Caco-2 (cell line): ENCODE data around the gene SPATS2L. TPM values are rescaled to one million over a fixed set of nuclear protein-coding genes. Genes with fewer than 3 reads are reported as not detected.

Experiments used
- BruUV-seq: library from RNA; stranded (reverse); fragments of 400-500 nt; replicated peaks from 2 replicates; lab custom pipeline; 2021; lab: Mats Ljungman, UMichigan
- CTCF ChIA-PET: fragments of 300-600 bp; sonication (Branson Sonifier 250); formaldehyde crosslinking; loops from one replicate; lab custom pipeline; 2022; ENCODE audit warnings: antibody characterized with exemption; lab: Charles Lee
- POLR2A ChIA-PET: fragments of 300-600 bp; sonication (Branson Sonifier 250); formaldehyde crosslinking; loops from one replicate; lab custom pipeline; 2022; ENCODE audit warnings: antibody characterized with exemption; lab: Charles Lee
- DNase-seq, 2 experiments: peaks; one replicate each; pipeline versions ENCODE4 v3.0.0 to v3.0.0-alpha.2; 2020 to 2022
- H3K27me3 ChIP-seq: replicated peaks from 2 replicates; pipeline ENCODE4 v1.6.0; 2011; ENCODE audit warnings: low read length; ENCODE audit not compliant: control insufficient read depth, insufficient read depth
- H3K36me3 ChIP-seq: 2 replicates; pipeline ENCODE4 v1.5.1; 2011; ENCODE audit warnings: low read length; ENCODE audit not compliant: control insufficient read depth, insufficient read depth
- H3K4me1 ChIP-seq: fragments of 250-450 bp; sonication (Bioruptor Pico); 2 replicates; pipeline ENCODE4 v1.5.1; 2020; ENCODE audit warnings: mild to moderate bottlenecking
- H3K4me3 ChIP-seq: 2 replicates; pipeline ENCODE4 v1.5.1; 2011; ENCODE audit warnings: low read depth, mild to moderate bottlenecking, control low read depth, low read length
- H3K9me3 ChIP-seq: fragments of 250-450 bp; sonication (Bioruptor Pico); 2 replicates; pipeline ENCODE4 v1.5.1; 2020; ENCODE audit warnings: mild to moderate bottlenecking, moderate library complexity
- H3K27ac Mint-ChIP-seq: one replicate; pipeline ENCODE4 v1.8.0; 2022; ENCODE audit warnings: mixed read lengths; ENCODE audit not compliant: unreplicated experiment
- H3K27me3 Mint-ChIP-seq: one replicate; pipeline ENCODE4 v1.8.0; 2022; ENCODE audit warnings: mixed read lengths; ENCODE audit not compliant: insufficient read depth, unreplicated experiment
- H3K36me3 Mint-ChIP-seq: one replicate; pipeline ENCODE4 v1.8.0; 2022; ENCODE audit warnings: mild to moderate bottlenecking, mixed read lengths; ENCODE audit not compliant: insufficient read depth, unreplicated experiment
- H3K4me1 Mint-ChIP-seq: one replicate; pipeline ENCODE4 v1.8.0; 2022; ENCODE audit warnings: low read depth, mixed read lengths; ENCODE audit not compliant: unreplicated experiment
- H3K4me3 Mint-ChIP-seq: one replicate; pipeline ENCODE4 v1.8.0; 2022; ENCODE audit warnings: mild to moderate bottlenecking, moderate library complexity, mixed read lengths; ENCODE audit not compliant: unreplicated experiment
- H3K9me3 Mint-ChIP-seq: one replicate; pipeline ENCODE4 v1.8.0; 2022; ENCODE audit warnings: mixed read lengths; ENCODE audit not compliant: unreplicated experiment
- intact Hi-C: fragments of 100-400 bp; cut with micrococcal nuclease; formaldehyde crosslinking; loops from one replicate; pipeline ENCODE4 v1.10.0; 2022; ENCODE audit not compliant: unreplicated experiment
- total RNA-seq: library from RNA; stranded (reverse); gene quantifications from 2 replicates; pipeline ENCODE4 v1.2.3, GENCODE V29; 2022
- TF ChIP-seq, protein P1 (sequence below), 2 experiments: fragments of 200-600 bp in 1 of 2; IDR thresholded peaks; 1 replicate in 1 of 2; 2 replicates in 1 of 2; pipeline versions ENCODE4 v1.5.1 to v1.8.0; 2011 to 2022; ENCODE audit warnings: antibody characterized with exemption in 1 of 2, control low read depth in 1 of 2, inconsistent platforms in 1 of 2, low read depth in 1 of 2, low read length in 1 of 2, mild to moderate bottlenecking in 1 of 2, moderate library complexity in 1 of 2; ENCODE audit not compliant: insufficient read depth in 1 of 2, severe bottlenecking in 1 of 2, unreplicated experiment in 1 of 2

Gene SPATS2L
- total RNA-seq, 1 experiment from 2014 or later: 196 TPM

DNA sequence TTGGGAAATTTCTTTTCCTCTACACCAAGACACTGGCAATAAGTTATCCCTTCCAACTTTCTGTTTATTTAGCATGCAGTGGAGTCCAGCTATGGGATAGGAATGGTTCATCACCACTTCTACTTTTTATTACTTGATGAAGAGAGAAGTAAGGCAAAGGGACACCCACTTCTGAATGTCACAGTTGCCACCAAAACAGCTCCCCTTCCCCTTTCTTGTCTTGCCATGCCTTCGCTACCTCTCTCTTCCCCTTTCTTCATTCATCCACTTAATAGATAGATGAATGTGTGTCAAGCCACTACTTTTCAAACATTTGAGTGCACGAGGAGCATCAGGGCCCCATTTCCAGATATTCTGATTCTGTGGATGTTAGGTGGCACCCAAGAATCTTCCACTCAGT lies 143.8 kb downstream of the SPATS2L start:
- H3K36me3 ChIP-seq: peaks cover 2% of the 10 kb centered on the region
- H3K4me3 ChIP-seq: no peak overlapping the region
- peaks cover 86% of the 10 kb centered on the region for H3K36me3 Mint-ChIP-seq
- ChIA-PET CTCF (no interaction called here), POLR2A (no interaction called here)
- TF ChIP-seq, protein P1, sequence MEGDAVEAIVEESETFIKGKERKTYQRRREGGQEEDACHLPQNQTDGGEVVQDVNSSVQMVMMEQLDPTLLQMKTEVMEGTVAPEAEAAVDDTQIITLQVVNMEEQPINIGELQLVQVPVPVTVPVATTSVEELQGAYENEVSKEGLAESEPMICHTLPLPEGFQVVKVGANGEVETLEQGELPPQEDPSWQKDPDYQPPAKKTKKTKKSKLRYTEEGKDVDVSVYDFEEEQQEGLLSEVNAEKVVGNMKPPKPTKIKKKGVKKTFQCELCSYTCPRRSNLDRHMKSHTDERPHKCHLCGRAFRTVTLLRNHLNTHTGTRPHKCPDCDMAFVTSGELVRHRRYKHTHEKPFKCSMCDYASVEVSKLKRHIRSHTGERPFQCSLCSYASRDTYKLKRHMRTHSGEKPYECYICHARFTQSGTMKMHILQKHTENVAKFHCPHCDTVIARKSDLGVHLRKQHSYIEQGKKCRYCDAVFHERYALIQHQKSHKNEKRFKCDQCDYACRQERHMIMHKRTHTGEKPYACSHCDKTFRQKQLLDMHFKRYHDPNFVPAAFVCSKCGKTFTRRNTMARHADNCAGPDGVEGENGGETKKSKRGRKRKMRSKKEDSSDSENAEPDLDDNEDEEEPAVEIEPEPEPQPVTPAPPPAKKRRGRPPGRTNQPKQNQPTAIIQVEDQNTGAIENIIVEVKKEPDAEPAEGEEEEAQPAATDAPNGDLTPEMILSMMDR (IDR thresholded peaks at IDR 0.05; ENCODE audit: insufficient read depth in 1 of 2, low read depth in 1 of 2, low read length in 1 of 2, severe bottlenecking in 1 of 2, unreplicated experiment in 1 of 2): no peak
- BruUV-seq: no TSS peak
- no peaks in the 10 kb centered on the region for H3K27me3 Mint-ChIP-seq
- H3K4me1 ChIP-seq: no peaks in the 10 kb centered on the region
- intact Hi-C loops: no loop called here
- peak overlapping the region; percentile 3 for H3K27ac Mint-ChIP-seq
- H3K9me3 Mint-ChIP-seq: no peaks in the 10 kb centered on the region
- no peak overlapping the region for H3K4me3 Mint-ChIP-seq
- H3K27me3 ChIP-seq: no peaks in the 10 kb centered on the region
- no peak for DNase-seq
- peaks cover 6% of the 10 kb centered on the region for H3K4me1 Mint-ChIP-seq
- H3K9me3 ChIP-seq: no peaks in the 10 kb centered on the region

DNA sequence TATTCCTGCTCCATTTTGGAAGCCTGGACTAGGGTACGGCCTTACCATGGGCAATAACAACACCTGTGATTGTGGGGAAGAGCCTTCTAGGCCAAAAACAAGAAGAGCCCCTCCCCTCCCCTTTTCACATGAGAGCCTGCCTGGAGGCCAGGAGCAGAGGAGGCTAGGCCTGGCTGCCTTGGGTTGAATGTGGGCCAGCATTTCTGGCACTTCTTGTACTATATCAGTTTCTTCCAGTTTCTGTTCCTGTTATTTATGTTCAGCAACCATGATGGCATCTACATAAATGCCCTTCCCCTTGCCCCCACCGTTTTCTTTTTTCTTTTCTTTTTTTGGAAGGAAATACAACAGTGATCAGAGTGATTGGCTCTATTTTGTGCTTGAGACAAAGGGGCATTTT lies 145.0 kb downstream of the SPATS2L start:
- Mint-ChIP-seq H3K9me3 (no peaks in the 10 kb centered on the region), H3K36me3 (peaks cover 89% of the 10 kb centered on the region), H3K27ac (no peak overlapping the region), H3K4me3 (no peak overlapping the region), H3K4me1 (peaks cover 6% of the 10 kb centered on the region), H3K27me3 (no peaks in the 10 kb centered on the region)
- H3K9me3 ChIP-seq: no peaks in the 10 kb centered on the region
- no TSS peak for BruUV-seq
- H3K27me3 ChIP-seq: no peaks in the 10 kb centered on the region
- no peak overlapping the region for H3K4me3 ChIP-seq
- DNase-seq: no peak
- TF ChIP-seq, protein P1 (IDR thresholded peaks at IDR 0.05; ENCODE audit: insufficient read depth in 1 of 2, low read depth in 1 of 2, low read length in 1 of 2, severe bottlenecking in 1 of 2, unreplicated experiment in 1 of 2): no peak
- ChIA-PET CTCF (no interaction called here), POLR2A (no interaction called here)
- intact Hi-C loops: no loop called here
- no peaks in the 10 kb centered on the region for H3K4me1 ChIP-seq
- H3K36me3 ChIP-seq: peaks cover 4% of the 10 kb centered on the region

DNA sequence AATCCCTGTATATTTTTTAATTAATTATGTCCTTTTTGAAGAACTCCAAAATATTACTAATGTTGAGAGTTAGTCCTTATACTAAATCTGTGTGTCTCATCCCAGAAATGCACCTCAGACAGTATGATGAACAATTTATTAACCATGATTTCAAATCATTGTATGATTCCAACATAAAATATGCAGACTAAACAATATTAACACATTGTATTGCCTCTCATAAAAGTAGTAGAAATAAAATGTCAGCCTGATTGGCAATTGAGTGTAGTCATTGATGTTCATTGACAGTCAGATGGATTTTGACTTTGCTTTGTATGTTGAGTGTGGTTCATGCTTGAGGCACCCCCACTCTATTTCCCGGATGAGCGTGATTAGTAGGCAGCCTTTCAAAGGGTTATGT lies 145.9 kb downstream of the SPATS2L start:
- no peaks in the 10 kb centered on the region for H3K4me1 ChIP-seq
- CTCF ChIA-PET: no interaction called here
- TF ChIP-seq, protein P1 (IDR thresholded peaks at IDR 0.05; ENCODE audit: insufficient read depth in 1 of 2, low read depth in 1 of 2, low read length in 1 of 2, severe bottlenecking in 1 of 2, unreplicated experiment in 1 of 2): no peak
- H3K36me3 ChIP-seq: peaks cover 5% of the 10 kb centered on the region
- peaks cover 87% of the 10 kb centered on the region for H3K36me3 Mint-ChIP-seq
- BruUV-seq: no TSS peak
- H3K27me3 Mint-ChIP-seq: no peaks in the 10 kb centered on the region
- H3K9me3 Mint-ChIP-seq: no peaks in the 10 kb centered on the region
- POLR2A ChIA-PET: no interaction called here
- no peak overlapping the region for H3K27ac Mint-ChIP-seq
- no peaks in the 10 kb centered on the region for H3K27me3 ChIP-seq
- H3K4me1 Mint-ChIP-seq: peaks cover 12% of the 10 kb centered on the region
- no peak overlapping the region for H3K4me3 Mint-ChIP-seq
- intact Hi-C loops: no loop called here
- no peak overlapping the region for H3K4me3 ChIP-seq
- DNase-seq: no peak
- H3K9me3 ChIP-seq: no peaks in the 10 kb centered on the region
